Measurements from ENCODE around the gene CPB2.

DNA sequence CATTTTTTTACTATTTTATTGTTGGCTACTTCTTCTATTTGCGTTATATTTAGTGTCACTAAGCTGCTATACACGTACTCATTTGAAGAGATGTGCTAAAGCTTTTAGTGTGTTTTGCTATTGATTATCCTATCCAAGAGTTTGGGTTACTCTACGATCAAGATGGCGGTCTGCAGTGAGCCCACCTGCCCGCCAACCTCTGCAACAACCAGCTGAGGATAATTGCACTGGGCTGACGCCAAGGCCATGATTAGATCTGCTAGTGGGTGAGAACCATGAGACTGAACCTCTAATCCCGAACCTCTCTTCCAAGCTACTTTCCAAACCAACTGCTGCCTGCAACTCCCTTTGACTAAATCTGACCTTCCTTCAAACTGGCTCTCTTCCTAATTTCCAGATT is 1.8 kb downstream of the CPB2 start:
- TF ChIP-seq, protein P1, sequence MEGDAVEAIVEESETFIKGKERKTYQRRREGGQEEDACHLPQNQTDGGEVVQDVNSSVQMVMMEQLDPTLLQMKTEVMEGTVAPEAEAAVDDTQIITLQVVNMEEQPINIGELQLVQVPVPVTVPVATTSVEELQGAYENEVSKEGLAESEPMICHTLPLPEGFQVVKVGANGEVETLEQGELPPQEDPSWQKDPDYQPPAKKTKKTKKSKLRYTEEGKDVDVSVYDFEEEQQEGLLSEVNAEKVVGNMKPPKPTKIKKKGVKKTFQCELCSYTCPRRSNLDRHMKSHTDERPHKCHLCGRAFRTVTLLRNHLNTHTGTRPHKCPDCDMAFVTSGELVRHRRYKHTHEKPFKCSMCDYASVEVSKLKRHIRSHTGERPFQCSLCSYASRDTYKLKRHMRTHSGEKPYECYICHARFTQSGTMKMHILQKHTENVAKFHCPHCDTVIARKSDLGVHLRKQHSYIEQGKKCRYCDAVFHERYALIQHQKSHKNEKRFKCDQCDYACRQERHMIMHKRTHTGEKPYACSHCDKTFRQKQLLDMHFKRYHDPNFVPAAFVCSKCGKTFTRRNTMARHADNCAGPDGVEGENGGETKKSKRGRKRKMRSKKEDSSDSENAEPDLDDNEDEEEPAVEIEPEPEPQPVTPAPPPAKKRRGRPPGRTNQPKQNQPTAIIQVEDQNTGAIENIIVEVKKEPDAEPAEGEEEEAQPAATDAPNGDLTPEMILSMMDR (IDR thresholded peaks at IDR 0.05; ENCODE audit: control extremely low read depth in 1 of 3, insufficient read depth in 1 of 3, low read depth in 1 of 3, low read length in 3 of 3): no peak
- TF ChIP-seq, protein P2, sequence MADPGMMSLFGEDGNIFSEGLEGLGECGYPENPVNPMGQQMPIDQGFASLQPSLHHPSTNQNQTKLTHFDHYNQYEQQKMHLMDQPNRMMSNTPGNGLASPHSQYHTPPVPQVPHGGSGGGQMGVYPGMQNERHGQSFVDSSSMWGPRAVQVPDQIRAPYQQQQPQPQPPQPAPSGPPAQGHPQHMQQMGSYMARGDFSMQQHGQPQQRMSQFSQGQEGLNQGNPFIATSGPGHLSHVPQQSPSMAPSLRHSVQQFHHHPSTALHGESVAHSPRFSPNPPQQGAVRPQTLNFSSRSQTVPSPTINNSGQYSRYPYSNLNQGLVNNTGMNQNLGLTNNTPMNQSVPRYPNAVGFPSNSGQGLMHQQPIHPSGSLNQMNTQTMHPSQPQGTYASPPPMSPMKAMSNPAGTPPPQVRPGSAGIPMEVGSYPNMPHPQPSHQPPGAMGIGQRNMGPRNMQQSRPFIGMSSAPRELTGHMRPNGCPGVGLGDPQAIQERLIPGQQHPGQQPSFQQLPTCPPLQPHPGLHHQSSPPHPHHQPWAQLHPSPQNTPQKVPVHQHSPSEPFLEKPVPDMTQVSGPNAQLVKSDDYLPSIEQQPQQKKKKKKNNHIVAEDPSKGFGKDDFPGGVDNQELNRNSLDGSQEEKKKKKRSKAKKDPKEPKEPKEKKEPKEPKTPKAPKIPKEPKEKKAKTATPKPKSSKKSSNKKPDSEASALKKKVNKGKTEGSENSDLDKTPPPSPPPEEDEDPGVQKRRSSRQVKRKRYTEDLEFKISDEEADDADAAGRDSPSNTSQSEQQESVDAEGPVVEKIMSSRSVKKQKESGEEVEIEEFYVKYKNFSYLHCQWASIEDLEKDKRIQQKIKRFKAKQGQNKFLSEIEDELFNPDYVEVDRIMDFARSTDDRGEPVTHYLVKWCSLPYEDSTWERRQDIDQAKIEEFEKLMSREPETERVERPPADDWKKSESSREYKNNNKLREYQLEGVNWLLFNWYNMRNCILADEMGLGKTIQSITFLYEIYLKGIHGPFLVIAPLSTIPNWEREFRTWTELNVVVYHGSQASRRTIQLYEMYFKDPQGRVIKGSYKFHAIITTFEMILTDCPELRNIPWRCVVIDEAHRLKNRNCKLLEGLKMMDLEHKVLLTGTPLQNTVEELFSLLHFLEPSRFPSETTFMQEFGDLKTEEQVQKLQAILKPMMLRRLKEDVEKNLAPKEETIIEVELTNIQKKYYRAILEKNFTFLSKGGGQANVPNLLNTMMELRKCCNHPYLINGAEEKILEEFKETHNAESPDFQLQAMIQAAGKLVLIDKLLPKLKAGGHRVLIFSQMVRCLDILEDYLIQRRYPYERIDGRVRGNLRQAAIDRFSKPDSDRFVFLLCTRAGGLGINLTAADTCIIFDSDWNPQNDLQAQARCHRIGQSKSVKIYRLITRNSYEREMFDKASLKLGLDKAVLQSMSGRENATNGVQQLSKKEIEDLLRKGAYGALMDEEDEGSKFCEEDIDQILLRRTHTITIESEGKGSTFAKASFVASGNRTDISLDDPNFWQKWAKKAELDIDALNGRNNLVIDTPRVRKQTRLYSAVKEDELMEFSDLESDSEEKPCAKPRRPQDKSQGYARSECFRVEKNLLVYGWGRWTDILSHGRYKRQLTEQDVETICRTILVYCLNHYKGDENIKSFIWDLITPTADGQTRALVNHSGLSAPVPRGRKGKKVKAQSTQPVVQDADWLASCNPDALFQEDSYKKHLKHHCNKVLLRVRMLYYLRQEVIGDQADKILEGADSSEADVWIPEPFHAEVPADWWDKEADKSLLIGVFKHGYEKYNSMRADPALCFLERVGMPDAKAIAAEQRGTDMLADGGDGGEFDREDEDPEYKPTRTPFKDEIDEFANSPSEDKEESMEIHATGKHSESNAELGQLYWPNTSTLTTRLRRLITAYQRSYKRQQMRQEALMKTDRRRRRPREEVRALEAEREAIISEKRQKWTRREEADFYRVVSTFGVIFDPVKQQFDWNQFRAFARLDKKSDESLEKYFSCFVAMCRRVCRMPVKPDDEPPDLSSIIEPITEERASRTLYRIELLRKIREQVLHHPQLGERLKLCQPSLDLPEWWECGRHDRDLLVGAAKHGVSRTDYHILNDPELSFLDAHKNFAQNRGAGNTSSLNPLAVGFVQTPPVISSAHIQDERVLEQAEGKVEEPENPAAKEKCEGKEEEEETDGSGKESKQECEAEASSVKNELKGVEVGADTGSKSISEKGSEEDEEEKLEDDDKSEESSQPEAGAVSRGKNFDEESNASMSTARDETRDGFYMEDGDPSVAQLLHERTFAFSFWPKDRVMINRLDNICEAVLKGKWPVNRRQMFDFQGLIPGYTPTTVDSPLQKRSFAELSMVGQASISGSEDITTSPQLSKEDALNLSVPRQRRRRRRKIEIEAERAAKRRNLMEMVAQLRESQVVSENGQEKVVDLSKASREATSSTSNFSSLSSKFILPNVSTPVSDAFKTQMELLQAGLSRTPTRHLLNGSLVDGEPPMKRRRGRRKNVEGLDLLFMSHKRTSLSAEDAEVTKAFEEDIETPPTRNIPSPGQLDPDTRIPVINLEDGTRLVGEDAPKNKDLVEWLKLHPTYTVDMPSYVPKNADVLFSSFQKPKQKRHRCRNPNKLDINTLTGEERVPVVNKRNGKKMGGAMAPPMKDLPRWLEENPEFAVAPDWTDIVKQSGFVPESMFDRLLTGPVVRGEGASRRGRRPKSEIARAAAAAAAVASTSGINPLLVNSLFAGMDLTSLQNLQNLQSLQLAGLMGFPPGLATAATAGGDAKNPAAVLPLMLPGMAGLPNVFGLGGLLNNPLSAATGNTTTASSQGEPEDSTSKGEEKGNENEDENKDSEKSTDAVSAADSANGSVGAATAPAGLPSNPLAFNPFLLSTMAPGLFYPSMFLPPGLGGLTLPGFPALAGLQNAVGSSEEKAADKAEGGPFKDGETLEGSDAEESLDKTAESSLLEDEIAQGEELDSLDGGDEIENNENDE (IDR thresholded peaks at IDR 0.05; ENCODE audit: insufficient replicate concordance, low read length): no peak

Data from H1 (cell line).